Hypothalamus (tissue), 51 donors: ENCODE measurements around the gene U2AF1L4.

Experiments used
- DNase-seq, 51 donors: peaks; one replicate each; lab custom pipeline; 2025; lab: John Stamatoyannopoulos, UW

The U2AF1L4 gene

GRCh38 chr19:35715355-35715809 is 29.8 kb downstream of the U2AF1L4 start:
- no peak for DNase-seq

- DNase-seq = no peak
Observed at GRCh38 chr19:35714601-35715354, 30.4 kb downstream of the U2AF1L4 start.

GRCh38 chr19:35713904-35714495 is 31.2 kb downstream of the U2AF1L4 start:
- no peak for DNase-seq

DNA sequence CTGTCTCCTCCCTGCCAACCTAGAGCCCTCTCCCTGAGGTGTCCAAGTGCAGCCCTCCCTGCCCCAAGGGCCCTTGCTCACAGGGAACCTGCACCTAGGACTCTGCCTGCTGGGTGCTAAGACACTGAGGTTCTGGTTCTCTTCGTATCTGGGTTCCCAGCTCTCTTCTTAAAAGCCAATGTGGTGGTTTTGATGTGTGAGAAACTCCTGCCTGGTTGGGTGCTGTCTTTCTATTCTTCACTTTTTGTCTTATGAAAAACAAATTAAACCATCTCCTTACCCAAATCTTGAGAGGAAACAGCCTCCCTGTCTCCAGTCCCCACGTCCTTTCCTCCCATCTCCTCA is 31.7 kb downstream of the U2AF1L4 start:
- DNase-seq = no peak

- no peak for DNase-seq
Observed at GRCh38 chr19:35712567-35713505, 32.4 kb downstream of the U2AF1L4 start.

- DNase-seq = peak in 1 of 51 donors; percentile 33
Observed at GRCh38 chr19:35710784-35711723, 34.2 kb downstream of the U2AF1L4 start.

- DNase-seq = no peak
Observed at GRCh38 chr19:35708391-35708790, 36.8 kb downstream of the U2AF1L4 start.

DNA sequence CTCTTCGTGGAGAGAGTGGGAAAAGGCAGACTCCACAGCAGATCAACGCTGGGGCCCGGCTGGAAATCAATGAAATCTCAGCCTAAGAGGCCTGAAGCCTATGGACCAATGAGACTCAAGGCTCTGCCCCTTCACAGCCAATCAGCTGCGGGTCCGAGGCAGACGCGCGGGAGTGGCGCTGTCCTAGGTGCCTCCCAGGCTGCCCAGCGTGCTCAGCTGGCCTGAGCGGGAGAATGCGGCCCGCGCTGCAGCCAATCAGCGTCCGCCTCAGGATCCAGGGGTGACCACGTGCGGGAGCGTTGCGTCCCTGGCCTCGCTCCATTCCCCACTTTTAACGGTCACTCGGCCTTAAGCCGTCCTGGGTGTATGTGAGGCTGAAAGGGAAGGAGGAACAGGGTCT is 41.0 kb downstream of the U2AF1L4 start, which contains the start of gene ZBTB32:
Gene ZBTB32 (plus strand): TSS at position 341 of the 400 bp plus-strand sequence. CDS start 10,069 bp downstream, outside the sequence.
- DNase-seq = peak in 8 of 51 donors; percentile 1 to 38 (median 7)

DNA sequence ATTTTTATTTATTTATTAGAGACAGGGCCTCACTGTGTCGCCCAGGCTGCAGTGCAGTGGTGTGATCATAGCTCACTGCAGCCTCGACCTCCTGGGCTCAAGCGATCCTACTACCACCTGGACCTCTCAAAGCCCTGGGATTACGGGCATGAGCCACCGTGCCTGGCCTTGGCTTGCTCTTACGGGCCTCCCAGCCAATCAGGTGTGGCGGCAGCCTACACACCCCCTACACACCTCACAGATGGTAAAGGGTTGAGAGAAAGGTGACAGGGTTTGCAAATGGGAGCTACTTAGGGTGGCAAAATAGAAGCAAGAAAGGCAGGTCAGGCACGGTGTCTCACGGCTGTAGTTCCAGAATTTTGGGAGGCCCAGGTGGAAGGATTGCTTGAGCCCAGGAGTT is 41.9 kb downstream of the U2AF1L4 start:
- DNase-seq = no peak

GRCh38 chr19:35702223-35703012 is 42.8 kb downstream of the U2AF1L4 start:
- DNase-seq = peak; percentile 52 to 99 (median 94)

GRCh38 chr19:35696835-35697234 is 48.4 kb downstream of the U2AF1L4 start:
- no peak for DNase-seq

DNA sequence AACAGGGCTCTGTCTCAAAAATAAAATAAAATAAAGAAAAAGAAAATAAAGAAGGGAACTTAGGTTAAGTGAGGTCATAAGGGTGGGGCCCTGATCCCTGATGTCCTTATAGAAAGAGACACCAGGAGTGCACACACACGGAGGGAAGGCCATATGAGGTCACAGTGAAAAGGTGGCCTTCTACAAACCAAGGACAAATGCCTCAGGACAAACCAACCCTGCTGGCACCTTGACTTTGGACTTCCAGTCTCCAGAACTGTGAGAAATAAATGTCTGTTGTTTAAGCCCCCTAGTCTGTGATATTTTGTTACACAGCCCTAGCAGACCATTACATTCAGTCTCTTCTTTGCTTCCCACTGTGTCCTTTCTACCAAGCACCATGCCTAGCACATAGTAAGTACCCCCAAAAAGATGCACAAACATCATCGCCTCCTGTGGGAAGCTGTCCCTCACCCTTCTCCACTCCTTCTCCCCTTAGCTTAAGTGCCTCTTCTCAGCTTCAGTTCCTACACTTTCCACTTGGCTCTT is 49.3 kb downstream of the U2AF1L4 start:
- no peak for DNase-seq

DNA sequence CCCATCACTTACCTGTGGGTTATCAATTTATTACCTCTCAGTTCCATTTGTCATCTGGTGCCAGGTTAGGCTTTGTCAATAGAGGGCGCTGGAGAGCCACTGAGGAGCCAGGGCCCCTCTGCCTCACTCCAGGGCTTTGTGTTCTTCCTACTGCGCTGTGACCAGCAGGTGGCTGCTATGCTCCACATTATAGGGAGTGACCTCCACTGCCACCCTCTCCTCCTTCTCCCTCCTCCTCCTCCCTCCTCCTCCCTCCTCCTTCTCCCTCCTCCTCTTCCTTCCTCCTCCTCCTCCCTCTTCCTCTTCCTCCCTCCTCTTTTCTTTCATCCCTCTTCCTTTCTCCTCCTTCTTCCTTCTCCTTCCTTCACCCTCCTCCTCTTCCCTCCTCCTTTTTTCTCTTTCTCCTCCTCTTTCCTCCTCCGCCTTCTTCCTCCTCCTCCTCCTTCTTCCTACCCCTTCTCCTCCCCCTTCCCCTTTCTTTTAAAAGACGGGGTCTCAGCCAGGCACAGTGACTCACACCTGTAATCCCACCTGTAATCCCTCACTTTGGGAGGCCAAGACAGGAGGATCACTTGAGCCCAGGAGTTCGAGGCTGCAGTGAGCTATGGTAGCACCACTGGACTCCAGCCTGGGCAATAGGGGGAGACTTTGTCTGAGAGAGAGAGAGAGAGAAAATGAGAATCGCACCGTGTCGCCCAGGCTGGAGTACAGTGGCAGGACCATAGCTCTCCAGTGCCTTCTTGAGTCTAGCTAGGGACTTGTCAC is 51.2 kb downstream of the U2AF1L4 start:
- peak in 49 of 51 donors; percentile 11 to 88 (median 67) for DNase-seq

DNA sequence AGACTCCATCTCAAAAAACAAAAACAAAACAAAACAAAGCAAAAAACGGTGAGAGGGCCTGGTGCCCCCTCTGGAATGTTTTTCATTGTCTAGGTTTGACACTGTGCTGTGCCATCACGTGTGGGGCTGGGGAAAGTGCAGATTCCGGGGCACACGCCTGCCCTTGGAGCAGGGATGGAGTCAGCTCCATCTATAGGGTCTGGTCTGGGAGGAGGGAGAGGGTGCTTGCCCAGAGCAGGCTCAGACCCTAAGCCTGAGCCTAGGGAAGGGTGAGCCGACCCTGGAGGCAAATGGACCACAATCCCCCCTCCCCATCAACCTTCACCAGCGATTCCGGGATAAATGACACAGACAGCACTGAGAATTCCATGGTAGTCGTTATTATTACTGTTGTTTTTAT is 51.8 kb downstream of the U2AF1L4 start:
- DNase-seq = no peak
